ENCODE data around the gene ZDHHC11B.

Gene ZDHHC11B

DNA sequence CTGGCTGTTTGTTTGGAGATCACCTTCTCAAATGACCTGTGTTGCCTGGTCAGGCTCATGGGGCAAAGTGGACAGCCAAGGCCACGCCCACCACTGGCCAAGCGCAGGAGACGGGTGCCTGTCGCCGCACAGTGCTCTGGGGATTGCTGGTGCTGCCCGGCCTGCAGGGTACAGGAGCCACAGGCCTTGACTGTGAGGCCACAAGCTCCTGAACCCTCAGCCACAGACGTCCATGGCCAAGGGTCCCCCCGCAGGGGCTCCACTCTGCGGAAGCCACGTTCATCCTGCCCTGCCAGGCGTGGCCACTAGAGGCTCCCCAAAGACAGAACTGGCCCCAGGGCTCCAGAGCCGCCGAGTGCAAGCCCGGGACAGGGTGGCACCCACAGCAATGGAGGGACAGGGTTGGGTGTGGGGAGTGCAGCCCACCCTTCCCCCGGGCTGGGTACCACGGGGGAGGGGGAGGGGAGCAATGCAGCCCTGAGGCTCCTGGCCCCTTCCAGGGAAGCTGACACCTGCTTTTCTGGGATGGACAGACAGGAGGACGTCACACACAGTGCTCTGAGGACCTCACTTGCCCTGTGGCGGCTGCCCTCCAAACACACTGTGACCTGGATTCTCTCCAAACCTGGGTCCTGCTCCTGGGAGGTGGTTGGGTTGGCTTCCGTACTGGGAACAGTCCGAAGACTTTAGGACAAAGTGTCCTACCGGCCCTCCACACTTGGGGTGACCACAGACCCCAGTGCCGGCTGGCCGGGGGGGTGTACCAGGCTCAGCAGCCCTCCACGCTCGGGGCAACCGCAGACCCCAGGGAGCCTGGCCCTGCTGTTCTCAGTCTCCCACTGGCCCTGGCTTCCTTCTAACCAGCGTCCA, 112.8 kb downstream of the ZDHHC11B start:
- DNase-seq: peak; percentile 89

DNA sequence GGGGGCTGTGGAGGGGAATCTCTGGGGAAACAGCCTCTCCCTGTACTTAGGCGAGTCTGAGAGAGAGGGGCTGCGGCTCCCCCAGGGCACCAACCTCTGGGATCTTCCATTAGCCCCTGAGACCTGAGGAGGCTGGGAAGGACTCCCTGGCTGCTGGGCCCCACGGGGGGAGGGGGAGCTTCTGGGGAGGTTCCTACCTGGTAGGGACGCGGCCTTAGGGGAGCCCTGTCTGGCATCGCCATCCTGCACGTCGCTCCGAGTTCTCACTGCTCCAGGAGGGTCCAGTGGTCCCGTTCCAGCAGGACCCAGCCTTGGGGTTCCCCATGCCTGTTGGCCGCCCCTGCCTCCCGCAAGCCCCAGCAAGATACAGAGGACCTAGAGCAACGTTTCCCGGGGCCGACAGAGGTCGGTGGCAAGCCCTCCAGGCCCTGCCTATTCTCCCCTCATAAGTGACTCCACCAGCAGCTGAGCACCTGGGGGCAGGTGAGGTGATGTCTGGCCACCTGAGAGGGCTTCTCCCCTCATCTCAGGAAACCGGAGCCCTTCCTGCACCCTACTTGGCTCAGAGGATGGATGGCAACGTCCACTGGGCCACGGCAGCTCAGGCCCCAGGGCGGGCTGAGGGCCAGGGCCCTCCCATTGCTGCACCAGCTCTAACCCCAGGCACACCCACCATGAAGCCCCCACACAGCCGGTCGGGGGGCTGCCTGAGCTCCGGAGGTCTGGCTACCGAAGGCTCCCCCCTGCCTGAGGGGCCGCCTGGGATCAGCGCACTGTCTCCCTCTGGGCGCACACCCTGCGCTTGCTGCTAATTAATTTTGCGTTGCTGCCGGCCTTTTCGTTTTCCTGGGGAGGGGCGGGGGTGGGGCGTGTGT, 113.9 kb downstream of the ZDHHC11B start:
- peak; percentile 60 for DNase-seq

GRCh38 chr5:669842-670395, 114.6 kb downstream of the ZDHHC11B start:
- peak; percentile 61 for DNase-seq

DNA sequence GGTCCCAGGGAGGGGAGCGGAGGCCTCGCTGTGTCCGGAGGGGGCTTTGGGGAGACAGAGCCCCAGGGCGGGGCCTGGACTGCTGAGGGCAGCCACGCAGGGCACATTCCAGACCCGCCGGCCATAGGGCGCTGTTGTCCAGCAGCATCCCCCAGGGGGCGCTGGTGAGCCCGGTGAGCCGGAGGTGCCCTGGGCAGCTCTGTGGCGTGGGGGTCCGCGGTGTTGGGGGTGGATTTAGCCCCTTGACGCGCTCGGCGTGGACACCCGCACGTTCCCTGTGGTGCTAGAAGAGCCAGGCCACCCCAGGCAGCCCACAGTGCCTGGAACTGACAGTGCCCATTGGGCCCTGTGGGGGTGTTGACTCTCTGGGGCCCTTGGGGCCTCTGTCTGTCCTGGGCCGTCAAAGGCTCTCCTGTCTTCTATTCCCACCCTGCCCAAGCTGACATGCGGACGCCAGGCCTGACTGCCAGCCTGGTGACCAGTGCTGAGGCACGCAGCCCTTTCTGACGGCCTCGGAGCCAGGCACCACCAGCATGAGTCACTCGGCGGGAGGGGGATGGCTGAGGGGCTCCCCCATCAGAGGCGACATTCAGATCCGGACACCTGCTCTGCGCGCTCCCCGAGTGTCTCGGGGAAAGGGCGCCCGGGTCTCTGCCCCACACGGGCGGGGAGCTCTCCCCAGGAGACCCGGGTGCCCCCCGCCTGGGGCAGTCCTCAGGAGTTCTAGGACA, 115.3 kb downstream of the ZDHHC11B start:
- peak; percentile 81 for DNase-seq

DNA sequence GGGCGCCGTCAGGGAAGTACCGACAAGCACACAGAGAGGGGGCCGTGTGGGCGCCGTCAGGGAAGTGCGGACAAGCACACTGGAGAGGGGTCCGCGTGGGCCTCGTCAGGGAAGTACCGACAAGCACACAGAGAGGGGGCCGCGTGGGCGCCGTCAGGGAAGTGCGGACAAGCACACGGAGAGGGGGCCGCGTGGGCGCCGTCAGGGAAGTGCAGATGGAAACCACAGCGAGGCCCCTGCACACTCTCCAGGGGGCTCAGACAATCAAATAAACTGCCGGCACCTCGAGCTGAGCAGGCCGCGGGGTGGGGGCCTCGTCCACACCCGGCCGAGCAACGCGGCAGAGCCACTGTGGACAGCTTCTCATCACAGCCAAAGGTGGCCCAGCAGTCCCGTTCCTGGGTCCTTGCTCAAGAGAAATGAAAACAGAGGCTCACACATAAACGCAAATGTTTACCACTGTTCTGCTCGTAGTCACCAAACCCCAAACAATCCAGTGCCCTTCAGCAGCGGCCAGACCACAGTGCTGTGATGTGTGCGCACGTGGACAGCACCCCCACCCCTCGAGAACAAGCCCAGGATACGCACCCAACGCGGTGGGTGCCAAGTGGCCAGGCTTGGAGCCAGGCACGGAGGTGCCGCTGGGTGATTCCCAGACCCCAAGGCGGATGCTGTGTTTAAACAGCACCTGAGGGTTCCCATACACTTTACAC, 116.1 kb downstream of the ZDHHC11B start:
- no peak for DNase-seq

DNA sequence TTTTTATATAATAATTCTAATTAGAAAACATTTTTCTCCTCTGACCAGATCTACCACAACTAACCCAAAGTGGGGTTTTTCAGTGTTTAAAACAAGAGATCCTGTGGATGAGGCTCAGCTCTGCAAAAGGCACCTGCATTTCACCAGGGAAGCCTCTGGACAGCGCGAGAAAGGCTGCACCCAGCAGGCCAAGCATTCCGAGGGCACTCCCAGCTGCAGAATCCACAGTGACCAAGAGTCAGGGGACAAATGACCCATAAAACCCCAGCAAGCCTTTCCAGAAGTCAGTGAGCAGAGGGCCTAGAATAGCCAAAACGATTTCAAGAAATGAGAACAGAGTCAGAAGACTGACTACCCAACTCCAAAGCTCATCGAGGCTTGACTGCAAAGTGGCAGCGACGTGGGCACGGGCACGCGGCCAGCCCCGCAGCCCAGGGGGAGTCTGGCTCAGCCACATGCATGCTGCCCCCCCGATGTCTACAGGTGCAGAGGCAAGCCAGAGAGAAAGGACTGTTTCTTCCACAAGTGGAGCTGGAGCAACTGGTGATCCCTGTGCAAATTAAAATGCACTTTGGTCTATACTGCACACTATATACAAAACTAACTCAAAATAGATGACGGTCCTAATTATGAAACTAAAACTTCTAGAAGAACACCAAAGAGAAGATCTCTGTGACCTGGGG, 117.6 kb downstream of the ZDHHC11B start:
- DNase-seq: no peak

DNA sequence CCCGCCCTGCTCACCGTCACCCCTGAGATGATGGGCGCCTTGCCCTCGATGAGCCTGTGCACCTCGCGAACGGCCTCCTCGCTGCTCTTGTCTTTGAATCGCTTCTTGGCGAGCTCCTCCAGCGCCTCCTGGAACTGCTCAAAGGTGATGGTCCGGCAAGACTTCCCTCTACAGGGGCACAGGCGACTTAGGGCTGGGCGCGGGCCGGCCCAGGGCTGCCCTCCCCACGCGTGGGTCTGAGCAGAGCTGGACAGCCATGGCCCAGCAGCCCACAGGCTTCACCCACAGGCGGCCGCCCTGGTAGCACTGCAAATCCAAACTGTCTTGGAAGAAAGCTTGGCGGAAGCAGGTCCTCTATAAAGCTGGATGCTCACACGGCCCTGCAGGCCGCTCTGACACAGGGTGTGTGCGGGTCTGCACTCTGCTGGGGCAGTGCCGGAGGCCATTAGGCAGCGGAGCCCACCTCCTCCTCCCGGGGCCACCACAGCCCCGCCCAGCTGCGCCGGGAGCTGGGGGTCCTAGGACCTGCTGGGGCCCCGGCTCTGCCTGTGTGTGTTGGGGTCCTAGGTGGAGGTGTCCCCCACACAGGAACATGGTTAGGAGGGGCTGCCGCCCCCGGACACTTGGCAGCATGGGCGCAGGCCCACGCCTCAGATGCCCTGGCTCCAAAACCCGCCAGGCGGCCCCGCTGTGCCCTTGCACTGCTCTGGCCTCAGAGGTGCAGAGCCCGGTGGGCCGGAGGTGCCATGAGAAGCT, 118.4 kb downstream of the ZDHHC11B start:
- no peak for DNase-seq

DNA sequence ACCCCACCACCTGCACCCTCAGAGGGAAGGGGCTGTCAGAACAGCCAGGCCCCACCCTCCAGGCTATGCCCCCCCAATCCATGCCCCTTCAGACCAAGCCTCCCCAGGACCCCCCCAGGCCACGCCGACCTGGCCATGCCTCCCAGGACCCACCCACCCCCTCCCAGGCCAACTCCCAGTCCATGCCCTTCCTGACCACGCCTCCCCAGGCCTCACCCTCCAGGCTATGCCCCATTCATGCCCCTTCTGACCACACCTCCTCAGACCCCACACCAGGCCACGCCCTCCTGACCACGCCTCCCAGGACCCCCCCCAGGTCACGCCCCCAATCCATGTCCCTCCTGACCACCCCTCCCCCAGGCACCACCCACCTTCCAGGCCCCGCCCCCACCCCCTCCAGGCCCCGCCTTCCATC, 119.0 kb downstream of the ZDHHC11B start:
- DNase-seq: no peak

GRCh38 chr5:664994-665360, 119.6 kb downstream of the ZDHHC11B start:
- DNase-seq: no peak

DNA sequence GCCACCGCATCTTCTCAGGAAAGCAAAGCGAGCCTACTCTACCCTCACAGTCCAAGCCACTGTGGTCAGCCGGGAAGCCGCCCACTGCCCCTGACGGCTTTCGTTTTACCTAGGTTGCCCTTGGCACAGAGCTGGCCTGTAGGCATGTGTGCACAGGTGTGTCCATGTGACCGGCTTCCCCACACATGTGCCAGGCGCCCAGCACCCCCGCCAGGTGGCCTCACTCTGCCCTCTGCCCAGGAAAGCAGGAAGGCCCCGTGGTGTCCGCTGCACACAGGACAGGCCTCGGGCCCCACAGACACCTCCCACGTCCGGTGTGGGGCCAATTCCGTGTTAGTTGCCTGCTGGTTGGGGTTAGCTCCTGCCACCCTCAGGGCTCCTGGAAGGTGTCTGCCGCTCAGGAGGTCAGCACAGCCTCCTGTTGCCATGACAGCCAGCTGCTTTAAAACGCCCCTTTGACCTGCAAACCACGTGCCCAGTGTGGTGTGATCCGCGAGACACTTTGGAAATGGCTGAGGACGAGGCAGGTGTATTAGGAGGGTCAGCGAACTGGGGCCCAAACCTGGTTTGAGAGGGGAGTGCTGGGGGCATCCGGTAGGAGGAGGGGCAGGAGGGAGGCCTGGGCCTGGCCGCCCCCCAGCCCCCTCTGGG, 120.1 kb downstream of the ZDHHC11B start:
- no peak for DNase-seq

GRCh38 chr5:663436-664342, 120.8 kb downstream of the ZDHHC11B start:
- no peak for DNase-seq

DNA sequence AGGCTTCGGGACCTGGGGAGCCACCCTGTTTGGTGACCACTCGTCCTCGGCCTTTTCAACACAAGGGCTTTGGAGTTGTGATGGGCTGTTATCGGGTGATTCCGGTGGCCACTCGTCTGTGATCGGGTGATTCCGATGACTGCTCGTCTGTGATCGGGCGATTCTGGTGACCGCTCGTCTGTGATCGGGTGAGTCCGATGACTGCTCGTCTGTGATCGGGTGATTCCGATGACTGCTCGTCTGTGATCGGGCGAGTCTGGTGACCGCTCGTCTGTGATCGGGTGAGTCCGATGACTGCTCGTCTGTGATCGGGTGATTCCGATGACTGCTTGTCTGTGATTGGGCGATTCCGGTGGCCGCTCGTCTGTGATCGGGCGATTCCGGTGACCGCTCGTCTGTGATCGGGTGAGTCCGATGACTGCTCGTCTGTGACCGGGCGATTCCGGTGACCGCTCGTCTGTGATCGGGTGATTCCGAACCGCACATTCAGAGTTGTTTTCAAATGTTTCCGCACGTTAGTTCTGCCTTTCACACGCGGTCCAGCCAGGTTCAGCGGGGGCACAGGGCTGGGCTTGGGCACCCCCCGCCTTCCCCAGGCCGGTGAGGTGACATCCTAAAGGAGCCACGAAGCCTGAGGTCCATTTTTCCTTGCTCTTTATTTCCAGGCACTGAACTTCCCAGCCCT, 121.6 kb downstream of the ZDHHC11B start:
- DNase-seq: no peak

GRCh38 chr5:661891-662750, 122.4 kb downstream of the ZDHHC11B start:
- no peak for DNase-seq

DNA sequence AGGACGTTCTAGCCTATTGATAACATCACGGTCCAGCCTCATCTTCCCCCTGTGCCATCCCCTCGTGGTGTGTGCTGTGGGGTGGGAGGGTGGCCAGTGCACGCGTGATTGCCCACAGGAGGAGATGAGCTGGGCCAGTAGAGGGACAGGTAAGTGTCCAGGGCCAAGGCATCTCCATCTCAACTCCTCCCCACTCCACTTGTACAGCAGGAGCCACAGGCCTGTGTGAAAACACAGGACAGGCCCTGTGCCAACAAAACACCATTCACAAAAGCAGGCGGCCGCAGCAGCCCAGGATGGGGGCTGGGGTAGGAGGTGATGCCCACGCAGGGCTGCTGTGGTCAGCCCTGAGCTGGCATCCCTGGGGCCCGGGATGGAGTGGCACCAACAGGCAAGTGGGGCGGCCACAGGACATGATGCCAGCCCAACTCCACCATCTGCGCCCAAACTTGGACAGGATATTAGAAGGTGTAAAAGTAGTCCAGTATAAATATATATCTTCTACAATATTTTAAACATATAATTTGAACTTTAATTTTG, 124.0 kb downstream of the ZDHHC11B start:
- no peak for DNase-seq

Measured in activated effector memory CD4-positive, alpha-beta T cell treated with anti-CD3 and anti-CD28 coated beads, Interleukin-2, amount 50 U/mL, for 16 hours (primary cell).